NCI-H2227 treated with DMSO at 0.1 percent for 48 hours (cell line): ENCODE measurements around the gene GPR108.

ENCODE experiments used
- DNase-seq: peaks from one replicate; lab custom pipeline; 2025; lab: John Stamatoyannopoulos, UW

The GPR108 gene

GRCh38 chr19:6707011-6707657, 30.2 kb downstream of the GPR108 start:
- DNase-seq, result no peak

GRCh38 chr19:6706633-6706958, 30.8 kb downstream of the GPR108 start:
- no peak for DNase-seq

GRCh38 chr19:6705931-6706632, 31.3 kb downstream of the GPR108 start:
- no peak for DNase-seq

- no peak for DNase-seq
Observed at GRCh38 chr19:6700586-6701316, 36.6 kb downstream of the GPR108 start.

- no peak for DNase-seq
Observed at GRCh38 chr19:6699935-6700334, 37.4 kb downstream of the GPR108 start.

GRCh38 chr19:6697291-6697690, 40.1 kb downstream of the GPR108 start:
- no peak for DNase-seq

GRCh38 chr19:6696239-6696820, 41.0 kb downstream of the GPR108 start:
- DNase-seq, result no peak

- DNase-seq, result no peak
Observed at GRCh38 chr19:6694147-6694815, 43.1 kb downstream of the GPR108 start.

- no peak for DNase-seq
Observed at GRCh38 chr19:6693681-6694080, 43.7 kb downstream of the GPR108 start.

GRCh38 chr19:6693056-6693471, 44.3 kb downstream of the GPR108 start:
- DNase-seq, result no peak

GRCh38 chr19:6692027-6692426, 45.4 kb downstream of the GPR108 start:
- DNase-seq, result no peak

- DNase-seq, result no peak
Observed at GRCh38 chr19:6691342-6691741, 46.0 kb downstream of the GPR108 start.

GRCh38 chr19:6690160-6690885, 47.1 kb downstream of the GPR108 start:
- DNase-seq, result no peak

- no peak for DNase-seq
Observed at GRCh38 chr19:6687114-6687513, 50.3 kb downstream of the GPR108 start.

- no peak for DNase-seq
Observed at GRCh38 chr19:6686628-6686975, 50.8 kb downstream of the GPR108 start.

GRCh38 chr19:6685962-6686627, 51.3 kb downstream of the GPR108 start:
- DNase-seq, result no peak

- no peak for DNase-seq
Observed at GRCh38 chr19:6685482-6685881, 51.9 kb downstream of the GPR108 start.

GRCh38 chr19:6683971-6684370, 53.4 kb downstream of the GPR108 start:
- DNase-seq, result no peak

GRCh38 chr19:6682607-6683128, 54.7 kb downstream of the GPR108 start:
- no peak for DNase-seq

- no peak for DNase-seq
Observed at GRCh38 chr19:6680141-6680540, 57.2 kb downstream of the GPR108 start.
